OCI-LY3 (cell line): Measurements from ENCODE around the gene SLC9A7.

Experiments used
- CTCF ChIP-seq: fragments of 200-600, 300-600 bp; sonication (generic); IDR thresholded peaks from 2 replicates; pipeline ENCODE4 v1.5.1; 2014; ENCODE audit warnings: antibody characterized with exemption, low read length, low read depth
- EZH2phosphoT487 ChIP-seq: fragments of 200-600 bp; shearing (Covaris generic); IDR thresholded peaks from 2 replicates; pipeline ENCODE4 v1.6.1; 2018; ENCODE audit warnings: antibody characterized with exemption, mixed run types, low read depth

GRCh38 chrX:46737041-46737440 lies 21.9 kb downstream of the SLC9A7 start:
- TF ChIP-seq CTCF (no peak), EZH2phosphoT487 (no peak)
